OCI-LY1 (cell line): Measurements from ENCODE around the gene PCED1B.

Experiments
- H2AFZ ChIP-seq: fragments of 200-600 bp; sonication (generic), shearing (Covaris generic); 2 replicates; pipeline ENCODE4 v1.6.0; 2014; ENCODE audit warnings: antibody characterized with exemption, mild to moderate bottlenecking, low read length
- H3F3A ChIP-seq: fragments of 200-600 bp; sonication (generic), shearing (Covaris generic); 2 replicates; pipeline ENCODE4 v1.6.0; 2014; ENCODE audit warnings: mild to moderate bottlenecking, antibody characterized with exemption, low read length, moderate library complexity; ENCODE audit not compliant: insufficient read depth
- H3K27ac ChIP-seq: fragments of 200-600 bp; sonication (generic); 2 replicates; pipeline ENCODE4 v1.5.1; 2014; ENCODE audit warnings: low read length, mixed run types, mild to moderate bottlenecking, low read depth; ENCODE audit not compliant: poor library complexity, severe bottlenecking
- H3K27me3 ChIP-seq: fragments of 200-600 bp; sonication (generic); 2 replicates; pipeline ENCODE4 v1.6.0; 2014; ENCODE audit warnings: antibody characterized with exemption, mild to moderate bottlenecking, low read length, moderate library complexity; ENCODE audit not compliant: insufficient read depth
- H3K36me3 ChIP-seq: fragments of 200-600 bp; sonication (generic); 2 replicates; pipeline ENCODE4 v1.6.1; 2014; ENCODE audit warnings: mild to moderate bottlenecking, antibody characterized with exemption, low read length, moderate library complexity, mixed read lengths; ENCODE audit not compliant: insufficient read depth
- H3K4me1 ChIP-seq: fragments of 200-600 bp; sonication (generic); 2 replicates; pipeline ENCODE4 v1.5.1; 2014; ENCODE audit warnings: mild to moderate bottlenecking, low read length, moderate library complexity; ENCODE audit not compliant: insufficient read depth, severe bottlenecking
- H3K4me2 ChIP-seq: fragments of 200-600 bp; sonication (generic), shearing (Covaris generic); 2 replicates; pipeline ENCODE4 v1.6.1; 2014; ENCODE audit warnings: low read length
- H3K4me3 ChIP-seq: fragments of 200-600 bp; sonication (generic); 2 replicates; pipeline ENCODE4 v1.5.1; 2014; ENCODE audit warnings: low read length, low read depth, mild to moderate bottlenecking, mixed read lengths; ENCODE audit not compliant: poor library complexity, severe bottlenecking
- H3K79me2 ChIP-seq: fragments of 200-600 bp; shearing (Covaris generic); 2 replicates; pipeline ENCODE4 v1.6.1; 2016; ENCODE audit warnings: mixed run types, low read length, mixed read lengths; ENCODE audit not compliant: insufficient read depth
- H3K9ac ChIP-seq: fragments of 200-600 bp; sonication (generic), shearing (Covaris generic); 2 replicates; pipeline ENCODE4 v1.6.1; 2014; ENCODE audit warnings: mild to moderate bottlenecking, low read length, mixed read lengths
- H3K9me2 ChIP-seq: fragments of 200-600 bp; sonication (generic), shearing (Covaris generic); 2 replicates; pipeline ENCODE4 v1.6.1; 2014; ENCODE audit warnings: low read depth, mild to moderate bottlenecking, low read length, mixed read lengths
- H3K9me3 ChIP-seq: fragments of 200-600 bp; shearing (Covaris generic); 2 replicates; pipeline ENCODE4 v1.6.1; 2014; ENCODE audit warnings: low read length, mixed read lengths
- H4K20me1 ChIP-seq: fragments of 200-600 bp; sonication (generic), shearing (Covaris generic); 2 replicates; pipeline ENCODE4 v1.6.0; 2016; ENCODE audit warnings: mild to moderate bottlenecking, low read length; ENCODE audit not compliant: insufficient read depth
- EZH2 ChIP-seq: fragments of 200-600 bp; sonication (generic), shearing (Covaris generic); IDR thresholded peaks from 2 replicates; pipeline ENCODE4 v1.8.0; 2017; ENCODE audit warnings: borderline replicate concordance, mixed run types, mild to moderate bottlenecking, antibody characterized with exemption, low read length, moderate library complexity, mixed read lengths
- TF ChIP-seq, protein P1 (sequence below): fragments of 200-600 bp; sonication (generic), shearing (Covaris generic); IDR thresholded peaks from 2 replicates; pipeline ENCODE4 v1.5.1; 2017; ENCODE audit warnings: mild to moderate bottlenecking, antibody characterized with exemption, low read length, moderate library complexity, mixed read lengths

Gene PCED1B

GRCh38 chr12:47280543-47281300 is 201.3 kb downstream of the PCED1B start:
- no peaks in the 10 kb centered on the region; the same call in 1 of the 2 replicates for H3F3A ChIP-seq
- H3K4me1 ChIP-seq, result peaks cover 18% of the 10 kb centered on the region
- H3K4me3 ChIP-seq, result no peak overlapping the region
- no peak overlapping the region for H3K27ac ChIP-seq
- H3K79me2 ChIP-seq, result no peaks in the 10 kb centered on the region
- no peaks in the 10 kb centered on the region for H3K27me3 ChIP-seq
- H3K9me2 ChIP-seq, result no peaks in the 10 kb centered on the region
- H2AFZ ChIP-seq, result no peak overlapping the region
- H3K9ac ChIP-seq, result no peak overlapping the region
- H3K4me2 ChIP-seq, result no peak overlapping the region
- H3K36me3 ChIP-seq, result no peaks in the 10 kb centered on the region
- TF ChIP-seq, protein P1, sequence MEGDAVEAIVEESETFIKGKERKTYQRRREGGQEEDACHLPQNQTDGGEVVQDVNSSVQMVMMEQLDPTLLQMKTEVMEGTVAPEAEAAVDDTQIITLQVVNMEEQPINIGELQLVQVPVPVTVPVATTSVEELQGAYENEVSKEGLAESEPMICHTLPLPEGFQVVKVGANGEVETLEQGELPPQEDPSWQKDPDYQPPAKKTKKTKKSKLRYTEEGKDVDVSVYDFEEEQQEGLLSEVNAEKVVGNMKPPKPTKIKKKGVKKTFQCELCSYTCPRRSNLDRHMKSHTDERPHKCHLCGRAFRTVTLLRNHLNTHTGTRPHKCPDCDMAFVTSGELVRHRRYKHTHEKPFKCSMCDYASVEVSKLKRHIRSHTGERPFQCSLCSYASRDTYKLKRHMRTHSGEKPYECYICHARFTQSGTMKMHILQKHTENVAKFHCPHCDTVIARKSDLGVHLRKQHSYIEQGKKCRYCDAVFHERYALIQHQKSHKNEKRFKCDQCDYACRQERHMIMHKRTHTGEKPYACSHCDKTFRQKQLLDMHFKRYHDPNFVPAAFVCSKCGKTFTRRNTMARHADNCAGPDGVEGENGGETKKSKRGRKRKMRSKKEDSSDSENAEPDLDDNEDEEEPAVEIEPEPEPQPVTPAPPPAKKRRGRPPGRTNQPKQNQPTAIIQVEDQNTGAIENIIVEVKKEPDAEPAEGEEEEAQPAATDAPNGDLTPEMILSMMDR, result no peak
- TF ChIP-seq EZH2, result no peak
- no peaks in the 10 kb centered on the region for H4K20me1 ChIP-seq
- H3K9me3 ChIP-seq, result no peaks in the 10 kb centered on the region

DNA sequence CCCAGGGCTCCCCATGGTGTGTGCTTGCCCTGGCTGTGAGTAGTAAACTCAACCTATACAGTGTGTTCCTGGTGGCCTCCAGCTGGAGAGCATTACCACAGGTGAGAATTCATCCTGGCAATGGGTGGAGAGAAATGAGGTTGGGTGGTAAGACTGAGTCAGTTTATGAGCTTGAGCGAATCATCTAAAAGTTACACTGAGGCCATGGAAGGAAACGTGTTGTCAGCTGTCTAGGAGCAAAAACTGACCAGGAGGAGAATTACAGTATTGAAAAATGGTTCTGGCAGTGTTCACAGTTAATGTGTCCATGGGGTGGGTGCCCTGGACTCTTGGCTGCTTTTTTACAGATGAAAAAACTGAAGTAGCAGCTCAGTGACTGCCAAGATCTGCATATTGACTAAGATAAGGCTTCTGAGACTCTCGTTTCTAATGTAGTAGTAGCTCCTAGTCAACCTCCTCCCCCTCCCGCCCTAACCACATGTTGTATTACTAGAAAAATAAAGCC is 202.3 kb downstream of the PCED1B start:
- Histone ChIP-seq H3K9me3 (no peaks in the 10 kb centered on the region), H3K4me1 (peaks cover 9% of the 10 kb centered on the region), H3K27me3 (no peaks in the 10 kb centered on the region), H3F3A (no peaks in the 10 kb centered on the region; the same call in 1 of the 2 replicates), H3K36me3 (no peaks in the 10 kb centered on the region), H3K4me3 (no peak overlapping the region), H3K79me2 (no peaks in the 10 kb centered on the region), H3K4me2 (no peak overlapping the region), H3K9ac (no peak overlapping the region), H4K20me1 (no peaks in the 10 kb centered on the region), H3K27ac (no peak overlapping the region), H3K9me2 (no peaks in the 10 kb centered on the region), H2AFZ (no peak overlapping the region)
- TF ChIP-seq EZH2, result no peak
- TF ChIP-seq, protein P1, result no peak

- Histone ChIP-seq H3F3A (no peaks in the 10 kb centered on the region; the same call in 1 of the 2 replicates), H3K9ac (no peak overlapping the region), H3K79me2 (no peaks in the 10 kb centered on the region), H4K20me1 (no peaks in the 10 kb centered on the region), H2AFZ (no peak overlapping the region), H3K9me3 (no peaks in the 10 kb centered on the region), H3K4me2 (no peak overlapping the region), H3K9me2 (no peaks in the 10 kb centered on the region), H3K36me3 (no peaks in the 10 kb centered on the region), H3K4me3 (no peak overlapping the region), H3K4me1 (peaks cover 4% of the 10 kb centered on the region), H3K27ac (no peak overlapping the region), H3K27me3 (no peaks in the 10 kb centered on the region)
- TF ChIP-seq, protein P1, result no peak
- TF ChIP-seq EZH2, result no peak
These were observed 202.8 kb downstream of the PCED1B start for GRCh38 chr12:47282206-47282605.
